ENCODE measurements around the gene SLC6A7.

The SLC6A7 gene

GRCh38 chr5:150195736-150196485 is 6.0 kb downstream of the SLC6A7 start:
- no peak for DNase-seq

GRCh38 chr5:150196514-150196913 is 6.7 kb downstream of the SLC6A7 start:
- no peak for DNase-seq

GRCh38 chr5:150196986-150197385 is 7.1 kb downstream of the SLC6A7 start:
- no peak for DNase-seq

- no peak for DNase-seq
Observed at GRCh38 chr5:150197476-150197875, 7.6 kb downstream of the SLC6A7 start.

- DNase-seq: no peak
Observed at GRCh38 chr5:150202501-150202900, 12.6 kb downstream of the SLC6A7 start.

DNA sequence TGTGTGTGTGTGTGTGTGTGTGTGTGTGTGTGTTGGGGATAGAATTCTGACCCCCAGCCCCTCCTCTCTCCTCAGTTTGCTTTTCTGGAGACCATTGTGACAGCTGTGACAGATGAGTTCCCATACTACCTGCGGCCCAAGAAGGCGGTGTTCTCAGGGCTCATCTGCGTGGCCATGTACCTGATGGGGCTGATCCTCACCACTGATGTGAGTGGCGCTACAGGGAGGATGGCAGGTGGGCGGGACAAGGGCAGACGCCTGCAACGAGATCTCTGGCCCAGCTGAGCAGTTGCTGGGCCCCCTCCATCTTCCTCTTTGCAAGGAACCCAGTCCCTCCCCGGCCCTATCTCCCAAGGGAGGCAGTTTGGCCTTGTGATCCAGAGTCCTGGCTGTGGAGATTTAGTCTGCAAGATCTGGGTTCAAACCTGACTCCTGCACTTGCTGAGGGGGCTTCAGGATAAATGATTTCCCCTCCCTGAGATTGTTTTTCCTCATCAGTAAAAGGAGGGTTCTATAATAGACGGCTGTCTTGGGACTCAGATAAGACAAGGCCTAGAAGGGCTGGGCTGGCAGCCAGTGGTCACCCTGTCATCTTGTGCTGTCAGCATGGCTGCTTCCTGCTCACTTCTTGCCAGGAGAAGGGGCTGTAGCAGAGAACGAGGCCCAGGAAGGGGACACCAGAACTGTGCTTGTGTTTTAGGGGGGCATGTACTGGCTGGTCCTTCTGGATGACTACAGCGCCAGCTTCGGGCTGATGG is 14.1 kb downstream of the SLC6A7 start:
- DNase-seq: no peak

DNA sequence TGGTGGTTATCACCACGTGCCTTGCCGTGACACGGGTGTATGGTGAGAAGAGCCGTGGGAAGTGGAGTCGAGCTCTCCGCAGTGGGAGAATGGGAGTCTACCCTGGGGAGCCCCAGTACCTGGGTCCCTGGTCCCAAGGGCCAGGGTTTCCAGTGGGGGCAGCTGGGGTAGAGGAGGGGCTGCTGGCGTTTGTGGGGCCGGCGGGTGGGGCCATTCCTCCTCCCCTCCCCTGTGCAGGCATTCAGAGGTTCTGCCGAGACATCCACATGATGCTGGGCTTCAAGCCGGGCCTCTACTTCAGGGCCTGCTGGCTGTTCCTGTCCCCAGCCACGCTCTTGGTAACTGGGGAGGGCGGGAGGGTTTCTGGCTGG is 14.7 kb downstream of the SLC6A7 start:
- no peak for DNase-seq

- DNase-seq: no peak
Observed at GRCh38 chr5:150206098-150206778, 16.4 kb downstream of the SLC6A7 start.

DNA sequence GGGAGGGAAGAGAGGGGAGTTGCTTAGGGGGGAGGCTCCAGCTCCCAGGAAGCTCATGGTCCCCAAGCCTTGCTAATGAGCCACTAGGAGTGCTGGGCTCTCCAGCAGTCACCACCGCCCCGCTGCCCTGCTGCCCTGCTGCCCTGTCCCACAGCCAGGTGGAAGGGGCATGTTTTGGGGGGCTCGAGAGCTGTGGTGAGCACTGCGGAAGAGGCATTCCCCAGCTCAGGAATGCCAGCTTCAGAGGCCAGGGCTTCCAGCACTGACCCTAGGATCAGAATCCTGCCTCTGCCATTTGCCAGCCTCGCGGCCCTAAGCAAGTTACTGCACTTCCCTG is 16.9 kb downstream of the SLC6A7 start:
- no peak for DNase-seq

GRCh38 chr5:150208187-150209098 is 18.6 kb downstream of the SLC6A7 start:
- no peak for DNase-seq

GRCh38 chr5:150209099-150209635 is 19.3 kb downstream of the SLC6A7 start:
- no peak for DNase-seq

DNA sequence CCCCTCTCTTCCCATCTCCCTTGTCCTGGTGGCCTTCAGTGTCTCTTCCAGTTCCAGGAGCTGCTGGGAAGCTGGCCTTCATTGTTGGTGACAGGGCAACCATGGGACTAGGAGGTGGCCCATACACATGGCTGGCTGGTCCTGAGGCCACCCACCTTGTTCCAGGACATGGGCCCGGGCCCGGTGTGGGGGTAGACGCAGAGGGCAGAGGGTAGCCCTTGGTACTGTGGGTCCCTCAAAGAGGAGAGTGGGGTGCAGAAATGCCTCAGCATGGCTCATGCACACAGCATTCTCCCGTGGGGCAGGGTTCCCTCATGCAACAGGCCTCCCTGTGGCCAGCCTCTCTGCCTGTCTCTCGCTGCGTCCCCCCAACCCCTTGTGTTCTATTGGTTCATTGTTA is 20.8 kb downstream of the SLC6A7 start:
- no peak for DNase-seq

DNA sequence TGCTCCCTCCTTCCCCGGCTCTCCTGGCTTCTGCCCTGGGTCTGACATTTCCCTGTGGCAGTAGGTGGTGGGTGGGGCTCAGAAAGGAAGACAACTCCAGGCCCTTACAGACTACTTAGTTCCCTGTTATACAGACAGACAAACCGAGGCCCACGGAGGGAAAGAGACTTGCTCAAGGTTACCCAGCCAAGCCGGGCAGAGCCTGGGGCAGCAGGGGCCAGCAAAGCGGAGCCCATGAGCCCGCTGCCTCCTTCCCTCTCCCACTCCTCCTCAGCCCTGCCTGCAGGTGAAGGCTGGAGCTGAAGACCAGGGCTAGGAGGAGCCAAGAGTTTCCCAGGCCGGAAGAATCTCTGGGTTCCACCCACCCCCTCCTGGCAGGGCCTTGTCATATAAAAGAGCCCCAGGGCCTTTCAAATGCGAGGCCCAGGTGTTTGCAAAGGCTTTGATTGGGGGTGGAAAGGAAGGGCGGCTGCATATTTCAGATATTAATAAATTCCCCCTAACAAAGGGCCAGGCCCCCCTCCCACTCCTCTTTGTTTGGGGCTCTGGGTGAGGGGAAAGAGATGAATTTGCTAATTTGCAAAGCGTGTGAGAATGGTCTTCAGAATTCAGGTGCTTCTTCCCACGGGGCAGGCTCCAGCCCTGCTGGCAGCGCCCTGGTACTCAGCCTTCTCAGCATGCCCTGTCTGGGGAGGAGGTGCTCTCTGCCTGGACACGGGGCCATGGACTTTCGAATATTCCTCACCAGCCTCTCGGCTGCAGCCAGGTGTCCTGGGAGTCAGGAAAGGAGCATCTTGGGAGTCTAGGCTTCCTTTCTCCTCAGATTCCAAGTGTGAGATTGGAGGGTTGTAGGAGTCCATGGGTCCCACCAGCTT is 21.5 kb downstream of the SLC6A7 start:
- DNase-seq: no peak

- no peak for DNase-seq
Observed at GRCh38 chr5:150213530-150213929, 23.7 kb downstream of the SLC6A7 start.

GRCh38 chr5:150214289-150214688 is 24.4 kb downstream of the SLC6A7 start:
- DNase-seq: no peak

GRCh38 chr5:150215979-150216944 is 26.4 kb downstream of the SLC6A7 start:
- no peak for DNase-seq

GRCh38 chr5:150217038-150217437 is 27.2 kb downstream of the SLC6A7 start:
- no peak for DNase-seq

- DNase-seq: peak; percentile 88
Observed at GRCh38 chr5:150217873-150218692, 28.2 kb downstream of the SLC6A7 start.

- no peak for DNase-seq
Observed at GRCh38 chr5:150218693-150219035, 28.8 kb downstream of the SLC6A7 start.

DNA sequence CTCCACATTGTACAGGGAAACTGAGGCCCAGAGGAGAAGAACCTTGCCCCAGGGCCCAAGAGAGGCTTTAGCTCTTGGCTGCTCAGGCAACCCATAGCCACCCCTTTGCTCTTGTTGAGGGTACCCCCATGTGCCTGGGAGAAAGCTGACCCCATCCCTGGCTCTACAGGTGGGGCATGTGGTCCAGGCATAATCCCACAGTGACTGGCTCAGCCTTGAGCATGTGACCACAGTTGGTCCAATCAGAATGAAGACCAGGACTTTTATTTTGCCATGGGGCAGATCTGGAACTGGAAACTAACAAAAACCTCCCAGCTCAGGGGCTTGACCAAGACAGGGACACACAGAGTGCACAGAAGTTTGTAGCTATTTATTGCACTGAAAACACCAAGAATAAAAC is 29.3 kb downstream of the SLC6A7 start:
- DNase-seq: no peak
